Measurements from ENCODE around the gene HRH4.

Gene HRH4

DNA sequence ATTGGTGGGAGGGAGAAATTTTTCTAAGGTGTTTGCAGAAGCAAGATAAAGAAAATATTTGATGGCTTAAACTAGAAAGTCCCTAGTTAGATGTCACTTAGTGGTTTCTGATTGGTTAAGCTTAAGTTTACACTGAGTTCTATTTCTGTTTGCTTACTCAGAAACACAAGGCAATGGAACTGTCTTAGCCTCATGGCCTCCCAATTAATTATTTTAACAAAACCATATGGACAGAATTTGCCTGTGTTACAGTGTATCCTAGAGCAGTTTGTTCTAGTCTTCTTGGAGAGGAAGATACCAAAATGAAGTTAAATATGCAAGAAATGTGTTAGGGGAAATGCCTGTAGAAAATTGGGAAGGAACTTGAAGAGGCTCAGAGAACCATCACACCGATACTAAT lies 38.6 kb upstream of the HRH4 start:
- no peak for DNase-seq (ENCODE audit: low read depth)
- TF ChIP-seq POLR2A (IDR thresholded peaks at IDR 0.05; ENCODE audit: extremely low read depth, insufficient read length): no peak
- TF ChIP-seq MYC (IDR thresholded peaks at IDR 0.05; ENCODE audit: low read depth, low read length): no peak
- TF ChIP-seq, protein P1, sequence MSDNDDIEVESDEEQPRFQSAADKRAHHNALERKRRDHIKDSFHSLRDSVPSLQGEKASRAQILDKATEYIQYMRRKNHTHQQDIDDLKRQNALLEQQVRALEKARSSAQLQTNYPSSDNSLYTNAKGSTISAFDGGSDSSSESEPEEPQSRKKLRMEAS (IDR thresholded peaks at IDR 0.05; ENCODE audit: low read depth, low read length): no peak
- TF ChIP-seq, protein P2, sequence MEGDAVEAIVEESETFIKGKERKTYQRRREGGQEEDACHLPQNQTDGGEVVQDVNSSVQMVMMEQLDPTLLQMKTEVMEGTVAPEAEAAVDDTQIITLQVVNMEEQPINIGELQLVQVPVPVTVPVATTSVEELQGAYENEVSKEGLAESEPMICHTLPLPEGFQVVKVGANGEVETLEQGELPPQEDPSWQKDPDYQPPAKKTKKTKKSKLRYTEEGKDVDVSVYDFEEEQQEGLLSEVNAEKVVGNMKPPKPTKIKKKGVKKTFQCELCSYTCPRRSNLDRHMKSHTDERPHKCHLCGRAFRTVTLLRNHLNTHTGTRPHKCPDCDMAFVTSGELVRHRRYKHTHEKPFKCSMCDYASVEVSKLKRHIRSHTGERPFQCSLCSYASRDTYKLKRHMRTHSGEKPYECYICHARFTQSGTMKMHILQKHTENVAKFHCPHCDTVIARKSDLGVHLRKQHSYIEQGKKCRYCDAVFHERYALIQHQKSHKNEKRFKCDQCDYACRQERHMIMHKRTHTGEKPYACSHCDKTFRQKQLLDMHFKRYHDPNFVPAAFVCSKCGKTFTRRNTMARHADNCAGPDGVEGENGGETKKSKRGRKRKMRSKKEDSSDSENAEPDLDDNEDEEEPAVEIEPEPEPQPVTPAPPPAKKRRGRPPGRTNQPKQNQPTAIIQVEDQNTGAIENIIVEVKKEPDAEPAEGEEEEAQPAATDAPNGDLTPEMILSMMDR (IDR thresholded peaks at IDR 0.05; ENCODE audit: low read depth, low read length): no peak
- H3K4me3 ChIP-seq (ENCODE audit: low read depth, low read length): no peak overlapping the region

DNA sequence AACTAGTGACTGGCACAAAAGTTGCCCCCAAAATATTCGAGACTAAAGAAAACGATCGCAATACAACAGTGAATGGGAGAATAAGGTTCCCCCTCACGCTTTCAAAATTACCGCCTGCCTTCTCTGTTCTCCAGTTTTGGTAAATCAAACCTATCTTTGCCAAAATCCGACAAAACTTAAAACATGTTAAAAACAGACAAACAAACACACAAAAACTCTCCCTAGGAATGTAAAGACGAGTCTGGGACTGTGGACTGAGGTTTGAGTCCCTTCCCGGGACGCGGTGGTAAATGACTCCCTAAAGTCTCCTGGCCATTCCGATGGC lies 34.4 kb upstream of the HRH4 start:
- H3K4me3 ChIP-seq (ENCODE audit: low read depth, low read length): peak overlapping the region; percentile 68
- no peak for DNase-seq (ENCODE audit: low read depth)
- TF ChIP-seq, protein P1 (IDR thresholded peaks at IDR 0.05; ENCODE audit: low read depth, low read length): no peak
- TF ChIP-seq MYC (IDR thresholded peaks at IDR 0.05; ENCODE audit: low read depth, low read length): no peak
- TF ChIP-seq POLR2A (IDR thresholded peaks at IDR 0.05; ENCODE audit: extremely low read depth, insufficient read length): no peak
- TF ChIP-seq, protein P2 (IDR thresholded peaks at IDR 0.05; ENCODE audit: low read depth, low read length): no peak

DNA sequence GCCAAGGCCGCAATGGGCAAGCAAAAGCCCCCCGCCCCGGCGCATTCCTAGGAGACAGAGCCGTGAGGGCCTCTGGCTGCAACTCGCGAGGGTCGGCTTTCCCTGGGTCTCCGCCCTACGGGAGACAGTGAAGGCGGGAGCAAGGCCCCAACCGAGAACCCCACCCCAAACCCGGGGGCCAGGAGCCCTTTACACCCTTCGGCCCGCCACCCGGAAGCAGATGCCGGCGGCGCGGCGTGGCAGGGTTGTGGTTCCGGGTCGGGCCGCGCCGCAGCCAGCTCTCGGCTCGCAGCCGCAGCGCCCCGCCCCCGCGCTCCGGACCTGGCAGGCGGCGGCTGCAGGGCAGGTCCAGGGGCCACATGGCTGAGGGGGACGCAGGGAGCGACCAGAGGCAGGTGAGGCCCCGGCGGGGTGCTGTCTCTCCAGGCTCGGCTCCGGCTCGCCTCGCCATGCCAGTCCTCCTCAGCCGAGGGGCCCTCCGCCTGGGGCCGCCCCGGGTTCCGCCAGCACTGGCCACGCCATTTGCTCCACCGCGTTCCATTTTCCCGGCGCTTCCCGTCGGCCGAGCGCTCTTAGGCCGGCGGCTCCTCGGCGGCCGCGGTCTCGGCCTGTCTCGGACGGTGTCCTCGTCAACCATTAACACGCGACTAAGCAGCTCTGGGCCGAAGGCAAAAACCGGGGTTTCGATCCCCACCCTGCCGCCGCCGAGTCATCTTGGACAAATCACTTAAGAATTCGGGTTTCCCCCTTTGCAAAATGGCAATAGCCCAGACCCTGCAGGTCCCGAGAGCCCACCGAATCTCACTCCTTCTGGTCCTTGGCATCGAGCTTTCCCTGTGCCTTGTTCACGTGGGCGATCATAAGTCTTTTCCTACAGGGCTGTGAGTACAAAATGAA lies 33.8 kb upstream of the HRH4 start, which contains the start of gene IMPACT:
IMPACT (plus strand) TSS at position 273 of the 897 bp plus-strand sequence; CDS start at position 360, 87 bp downstream.
- peak; percentile 73 for TF ChIP-seq POLR2A (IDR thresholded peaks at IDR 0.05; ENCODE audit: extremely low read depth, insufficient read length)
- TF ChIP-seq, protein P1 (IDR thresholded peaks at IDR 0.05; ENCODE audit: low read depth, low read length): peak; percentile 67
- TF ChIP-seq, protein P2 (IDR thresholded peaks at IDR 0.05; ENCODE audit: low read depth, low read length): no peak
- TF ChIP-seq MYC (IDR thresholded peaks at IDR 0.05; ENCODE audit: low read depth, low read length): peak; percentile 85
- peak; percentile 90 for DNase-seq (ENCODE audit: low read depth)
- H3K4me3 ChIP-seq (ENCODE audit: low read depth, low read length): peak within 1 kb of the TSS; percentile 77

DNA sequence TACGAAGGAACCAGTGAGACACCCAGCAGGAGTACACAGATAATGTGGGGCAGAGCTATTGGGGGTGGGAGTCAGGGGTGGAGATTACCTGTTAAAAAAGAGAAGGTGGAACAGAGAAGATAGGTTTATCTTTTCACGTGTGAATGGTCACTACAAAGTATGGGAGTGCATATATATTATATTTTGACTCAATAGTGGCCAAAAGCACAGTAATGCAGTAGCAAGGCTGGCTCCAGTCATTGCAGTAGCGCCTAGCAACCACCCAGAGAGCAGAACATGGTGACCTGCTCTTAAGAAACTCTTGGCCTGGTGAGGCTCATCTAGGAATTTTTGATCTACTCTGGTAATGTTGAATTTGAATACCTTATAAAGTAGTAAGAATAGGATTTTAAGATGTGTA lies 33.0 kb upstream of the HRH4 start:
- no peak for TF ChIP-seq MYC (IDR thresholded peaks at IDR 0.05; ENCODE audit: low read depth, low read length)
- TF ChIP-seq, protein P1 (IDR thresholded peaks at IDR 0.05; ENCODE audit: low read depth, low read length): no peak
- TF ChIP-seq, protein P2 (IDR thresholded peaks at IDR 0.05; ENCODE audit: low read depth, low read length): no peak
- peak; percentile 53 for DNase-seq (ENCODE audit: low read depth)
- H3K4me3 ChIP-seq (ENCODE audit: low read depth, low read length): peak overlapping the region; percentile 77

DNA sequence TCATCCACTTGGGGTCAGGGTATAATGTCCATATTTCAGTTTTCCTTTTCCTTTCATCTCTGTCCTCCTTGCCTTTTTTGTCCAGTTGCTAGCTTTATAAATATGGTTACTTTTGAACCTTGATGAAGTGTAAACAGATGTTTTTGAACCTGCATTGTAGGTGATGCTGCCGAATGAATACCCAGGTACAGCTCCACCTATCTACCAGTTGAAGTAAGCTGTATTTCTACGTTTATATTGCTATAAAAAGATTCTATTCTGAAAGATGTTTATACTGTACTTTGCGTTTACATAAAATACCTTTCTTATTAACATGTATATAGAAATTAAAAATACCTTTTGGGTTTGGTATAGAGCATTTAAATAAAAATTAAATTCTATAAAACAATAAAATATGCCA lies 31.7 kb upstream of the HRH4 start:
- TF ChIP-seq, protein P1 (IDR thresholded peaks at IDR 0.05; ENCODE audit: low read depth, low read length): no peak
- no peak for TF ChIP-seq POLR2A (IDR thresholded peaks at IDR 0.05; ENCODE audit: extremely low read depth, insufficient read length)
- no peak for TF ChIP-seq MYC (IDR thresholded peaks at IDR 0.05; ENCODE audit: low read depth, low read length)
- DNase-seq (ENCODE audit: low read depth): no peak
- peak overlapping the region; percentile 77 for H3K4me3 ChIP-seq (ENCODE audit: low read depth, low read length)

DNA sequence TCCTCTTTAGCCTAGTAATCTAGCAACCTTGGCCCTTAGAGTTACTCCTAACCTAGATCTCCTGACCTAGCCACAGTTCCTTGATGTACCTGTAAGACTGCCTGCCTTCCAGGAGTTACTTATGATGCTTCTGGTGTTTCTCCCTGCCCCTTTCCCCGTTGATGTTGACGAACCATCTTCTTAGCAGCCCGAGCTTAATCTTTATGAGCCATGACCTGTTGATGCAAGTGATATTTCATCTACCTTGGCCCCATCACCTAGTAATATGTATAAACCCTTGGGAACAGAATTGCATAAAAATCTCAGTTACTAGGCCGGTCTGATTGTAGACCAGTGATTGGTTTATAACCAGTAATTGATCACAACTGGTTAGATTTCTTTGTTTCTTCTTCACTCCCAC lies 31.2 kb upstream of the HRH4 start:
- TF ChIP-seq, protein P2 (IDR thresholded peaks at IDR 0.05; ENCODE audit: low read depth, low read length): no peak
- TF ChIP-seq POLR2A (IDR thresholded peaks at IDR 0.05; ENCODE audit: extremely low read depth, insufficient read length) (no peak), MYC (IDR thresholded peaks at IDR 0.05; ENCODE audit: low read depth, low read length) (no peak)
- TF ChIP-seq, protein P1 (IDR thresholded peaks at IDR 0.05; ENCODE audit: low read depth, low read length): no peak

More for the DNA sequence above, 31.2 kb upstream of the HRH4 start:
- DNase-seq (ENCODE audit: low read depth): no peak
- no peak overlapping the region for H3K4me3 ChIP-seq (ENCODE audit: low read depth, low read length)
